H1 (cell line): ENCODE measurements around the gene JAKMIP2. TPM values are rescaled to one million over a fixed set of nuclear protein-coding genes. Genes with fewer than 3 reads are reported as not detected.

Experiments used
- BACH1 ChIP-seq: IDR thresholded peaks from 2 replicates; pipeline ENCODE4 v1.6.1; 2012; ENCODE audit warnings: low read length, improper control_type of control experiment
- GABPA ChIP-seq: IDR thresholded peaks from 2 replicates; pipeline ENCODE4 v1.6.1; 2011; ENCODE audit warnings: mild to moderate bottlenecking, low read length, moderate library complexity, borderline replicate concordance; ENCODE audit not compliant: insufficient read depth
- JUN ChIP-seq: IDR thresholded peaks from 2 replicates; pipeline ENCODE4 v1.6.1; 2011; ENCODE audit warnings: low read depth, mild to moderate bottlenecking, improper control_type of control experiment, low read length
- TAF7 ChIP-seq: optimal IDR thresholded peaks from 2 replicates; pipeline ENCODE3; 2011; ENCODE audit warnings: low read depth, mild to moderate bottlenecking, inconsistent platforms, low read length, moderate library complexity, borderline replicate concordance
- YY1 ChIP-seq: IDR thresholded peaks from 2 replicates; pipeline ENCODE4 v1.6.1; 2011; ENCODE audit warnings: low read depth, mild to moderate bottlenecking, low read length
- polyA plus RNA-seq, 7 experiments: library from polyadenylated mRNA; depleted of rRNA in 3 of 7; stranded (reverse) in 5 of 7; unstranded in 2 of 7; fragments of >200 nt in 5 of 7; fragments of 200-250 nt in 2 of 7; gene quantifications; 1 replicate in 5 of 7; 2 replicates in 1 of 7; 4 replicates in 1 of 7; pipeline versions ENCODE4 v1.2.1 to v1.2.3, GENCODE V29; 2011 to 2013; ENCODE audit warnings: missing spikeins in 2 of 7, mixed read lengths in 2 of 7
- total RNA-seq: library from RNA; stranded (reverse); fragmentation: NEBNext Ultra II Directional; extraction: Animal tissue kit (Norgen Biotek cat#: 25700); gene quantifications from 2 replicates; pipeline ENCODE4 v1.2.1, GENCODE V29; 2021
- TF ChIP-seq, protein P1 (sequence below), 3 experiments: IDR thresholded peaks; 1 replicate in 2 of 3; 2 replicates in 1 of 3; pipeline versions ENCODE4 v1.5.1 to v1.6.1; 2011; ENCODE audit warnings: low read length in 3 of 3, mild to moderate bottlenecking in 3 of 3, inconsistent platforms in 2 of 3, low read depth in 1 of 3, moderate library complexity in 1 of 3; ENCODE audit not compliant: insufficient read depth in 1 of 3; ENCODE audit errors: control extremely low read depth in 1 of 3
- TF ChIP-seq, protein P2 (sequence below): IDR thresholded peaks from 2 replicates; pipeline ENCODE4 v1.6.1; 2012; ENCODE audit warnings: inconsistent platforms

JAKMIP2 gene
- total and polyA plus RNA-seq, 2 of the 8 experiments (the other 6 are each of a cell fraction or from before 2014, with no cell fraction given) = 2.4 to 13.6 TPM

DNA sequence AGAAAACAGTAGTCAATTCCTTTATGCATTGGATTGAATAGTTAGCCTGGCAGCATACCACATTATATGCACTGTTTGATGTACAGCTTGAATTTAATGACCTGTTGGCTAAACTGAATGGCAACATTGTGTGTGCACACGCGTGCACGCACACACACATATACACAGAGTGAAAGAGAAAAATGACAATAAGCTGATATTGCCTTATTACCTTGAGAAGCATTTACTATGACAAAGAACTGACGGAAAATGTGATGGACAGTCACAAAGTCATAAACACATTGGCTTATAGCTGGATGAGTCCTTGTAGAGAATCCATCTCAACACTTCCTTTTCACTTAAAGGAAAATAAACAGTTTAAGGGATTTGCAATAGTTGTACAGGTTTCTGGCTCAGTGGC, 15.5 kb downstream of the JAKMIP2 start (continued):
- TF ChIP-seq, protein P1, sequence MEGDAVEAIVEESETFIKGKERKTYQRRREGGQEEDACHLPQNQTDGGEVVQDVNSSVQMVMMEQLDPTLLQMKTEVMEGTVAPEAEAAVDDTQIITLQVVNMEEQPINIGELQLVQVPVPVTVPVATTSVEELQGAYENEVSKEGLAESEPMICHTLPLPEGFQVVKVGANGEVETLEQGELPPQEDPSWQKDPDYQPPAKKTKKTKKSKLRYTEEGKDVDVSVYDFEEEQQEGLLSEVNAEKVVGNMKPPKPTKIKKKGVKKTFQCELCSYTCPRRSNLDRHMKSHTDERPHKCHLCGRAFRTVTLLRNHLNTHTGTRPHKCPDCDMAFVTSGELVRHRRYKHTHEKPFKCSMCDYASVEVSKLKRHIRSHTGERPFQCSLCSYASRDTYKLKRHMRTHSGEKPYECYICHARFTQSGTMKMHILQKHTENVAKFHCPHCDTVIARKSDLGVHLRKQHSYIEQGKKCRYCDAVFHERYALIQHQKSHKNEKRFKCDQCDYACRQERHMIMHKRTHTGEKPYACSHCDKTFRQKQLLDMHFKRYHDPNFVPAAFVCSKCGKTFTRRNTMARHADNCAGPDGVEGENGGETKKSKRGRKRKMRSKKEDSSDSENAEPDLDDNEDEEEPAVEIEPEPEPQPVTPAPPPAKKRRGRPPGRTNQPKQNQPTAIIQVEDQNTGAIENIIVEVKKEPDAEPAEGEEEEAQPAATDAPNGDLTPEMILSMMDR (IDR thresholded peaks at IDR 0.05; ENCODE audit: control extremely low read depth in 1 of 3, insufficient read depth in 1 of 3, low read depth in 1 of 3, low read length in 3 of 3) = no peak
- TF ChIP-seq GABPA = no peak
- TF ChIP-seq YY1 = no peak
- TF ChIP-seq TAF7 = no peak
- no peak for TF ChIP-seq JUN
- TF ChIP-seq, protein P2, sequence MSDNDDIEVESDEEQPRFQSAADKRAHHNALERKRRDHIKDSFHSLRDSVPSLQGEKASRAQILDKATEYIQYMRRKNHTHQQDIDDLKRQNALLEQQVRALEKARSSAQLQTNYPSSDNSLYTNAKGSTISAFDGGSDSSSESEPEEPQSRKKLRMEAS = no peak
- no peak for TF ChIP-seq BACH1
